AG10803 (cell line): Measurements from ENCODE around the gene CTPS2.
"Not testable (repeated sequence)": the region's sequence is repeated elsewhere in the genome, so short reads cannot be mapped to it uniquely, and the experiment has no call there.

Experiments
- DNase-seq: peaks from one replicate; pipeline ENCODE4 v3.0.0; 2010; ENCODE audit warnings: low read depth
- H3K4me3 ChIP-seq: 2 replicates; pipeline ENCODE4 v1.5.1; 2011; ENCODE audit warnings: mild to moderate bottlenecking, low read length, control low read depth
- CTCF ChIP-seq: conservative IDR thresholded peaks from 2 replicates; pipeline ENCODE4 v1.5.1; 2011; ENCODE audit warnings: mild to moderate bottlenecking, low read length, control low read depth, inconsistent platforms

The CTPS2 gene

GRCh38 chrX:16604337-16604736, 108.1 kb downstream of the CTPS2 start:
- no peak for TF ChIP-seq CTCF
- DNase-seq, result no peak

DNA sequence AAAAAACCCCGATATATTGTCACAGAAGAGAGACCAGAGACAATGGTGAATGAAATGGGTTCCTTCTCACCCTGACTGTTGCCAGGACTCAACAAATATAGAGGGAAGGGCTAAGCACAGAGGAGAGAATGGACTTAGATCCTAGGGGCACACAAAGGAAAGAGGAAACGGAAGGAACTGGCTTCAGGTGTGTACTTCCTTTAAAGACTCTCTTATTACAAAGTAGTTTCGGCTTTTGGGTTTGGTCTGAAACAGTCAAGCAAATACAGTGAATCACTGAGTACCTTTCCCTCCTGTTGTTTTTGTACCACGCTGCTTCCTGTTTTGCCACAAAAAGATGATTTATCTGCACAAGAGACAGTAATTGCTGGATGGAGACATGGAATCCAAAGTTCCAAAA, 108.6 kb downstream of the CTPS2 start:
- TF ChIP-seq CTCF, result no peak
- peak; percentile 11 for DNase-seq
- no peak overlapping the region for H3K4me3 ChIP-seq

More at GRCh38 chrX:16604337-16604736, 108.1 kb downstream of the CTPS2 start:
- no peak overlapping the region for H3K4me3 ChIP-seq

DNA sequence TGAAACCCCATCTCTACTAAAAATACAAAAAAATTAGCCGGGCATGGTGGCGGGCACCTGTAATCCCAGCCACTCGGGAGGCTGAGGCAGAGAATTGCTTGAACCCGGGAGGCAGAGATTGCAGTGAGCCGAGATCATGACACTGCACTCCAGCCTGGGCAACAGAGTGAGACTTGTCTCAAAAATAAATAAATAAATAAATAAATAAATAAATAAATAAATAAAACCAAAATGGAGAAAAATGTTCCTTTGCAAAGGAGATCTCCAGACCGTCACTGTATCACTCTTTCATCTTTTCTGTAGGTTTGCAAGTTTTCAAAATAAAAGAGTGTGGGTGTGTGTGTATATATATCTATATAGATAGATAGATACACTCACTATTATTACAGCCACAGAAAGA, 109.2 kb downstream of the CTPS2 start:
- H3K4me3 ChIP-seq, DNase-seq: not testable (repeated sequence)

DNA sequence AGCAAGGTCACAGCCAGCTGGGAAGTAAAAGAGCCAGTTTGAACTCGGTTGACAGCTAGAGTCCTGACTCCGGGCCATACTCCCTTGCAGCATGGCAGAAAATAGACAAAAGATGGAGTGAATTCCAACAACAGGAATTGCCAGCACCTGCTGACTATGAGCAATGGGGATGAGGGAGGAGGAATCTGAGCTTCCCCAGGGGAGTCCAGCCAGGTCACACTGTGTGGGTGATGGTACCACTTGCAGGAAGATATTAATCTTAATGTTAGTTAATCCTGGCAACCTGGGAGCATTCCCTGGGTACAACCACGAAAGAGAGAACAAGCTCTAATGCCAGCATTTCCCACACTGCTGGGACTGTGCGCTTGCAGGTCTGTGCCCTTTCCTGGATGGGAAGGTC, 110.6 kb downstream of the CTPS2 start:
- H3K4me3 ChIP-seq, result no peak overlapping the region
- DNase-seq, result no peak
- TF ChIP-seq CTCF, result no peak

GRCh38 chrX:16594490-16594889, 118.0 kb downstream of the CTPS2 start:
- H3K4me3 ChIP-seq, result no peak overlapping the region
- DNase-seq, result no peak
- TF ChIP-seq CTCF, result no peak

DNA sequence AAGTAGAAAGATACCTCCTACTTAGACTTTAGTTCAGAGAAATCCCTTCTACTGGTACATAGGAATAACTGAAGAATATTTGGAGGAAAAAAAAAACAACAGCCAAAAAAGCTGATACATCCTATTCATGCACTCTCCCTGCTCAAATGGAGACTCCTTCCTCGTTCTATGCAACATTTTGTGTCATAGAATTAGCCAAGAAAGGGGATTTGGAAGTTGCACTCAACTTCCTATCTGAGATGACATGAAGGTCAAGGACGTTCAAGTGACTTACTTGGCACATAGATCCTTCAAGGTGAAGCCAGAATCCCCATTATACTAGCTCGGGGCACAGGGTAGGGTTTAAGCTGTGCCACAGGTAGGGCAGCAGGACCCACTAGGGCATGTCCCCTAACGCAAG, 118.7 kb downstream of the CTPS2 start:
- H3K4me3 ChIP-seq, result no peak overlapping the region
- TF ChIP-seq CTCF, result no peak
- DNase-seq, result no peak

- no peak overlapping the region for H3K4me3 ChIP-seq
- DNase-seq, result no peak
- no peak for TF ChIP-seq CTCF
Observed at GRCh38 chrX:16592194-16592770, 120.2 kb downstream of the CTPS2 start.

- DNase-seq, result no peak
- H3K4me3 ChIP-seq, result no peak overlapping the region
- TF ChIP-seq CTCF, result no peak
Observed at GRCh38 chrX:16589826-16590225, 122.6 kb downstream of the CTPS2 start.
